Stimulated activated naive B cell treated with anti-CD40 and anti-IgM and Interleukin-4, amounts not matched to agents 10 μg/mL and 1 μg/mL and 100 μg/mL, for 72 hours (primary cell): Measurements from ENCODE around the gene PDS5B.
A peak's percentile ranks its signal among the peaks of the same experiment; 100 is the strongest.
"Not testable (repeated sequence)": the region's sequence is repeated elsewhere in the genome, so short reads cannot be mapped to it uniquely, and the experiment has no call there.

Experiments
- ATAC-seq, 2 donors: fragments of 150-1000 bp; cut with Tn5 transposase; replicated peaks; 2 replicates each; pipeline ENCODE4 v1.10.0; 2021; ENCODE audit warnings: moderate library complexity in 1 of 2
- DNase-seq: peaks from one replicate; pipeline ENCODE4 v3.0.0; 2021
- H3K27ac Mint-ChIP-seq: one replicate; pipeline ENCODE4 v1.8.0; 2022; ENCODE audit warnings: mild to moderate bottlenecking, mixed read lengths
- H3K27me3 Mint-ChIP-seq, 2 donors: one replicate each; pipeline ENCODE4 v1.8.0; 2022; ENCODE audit warnings: mixed read lengths in 2 of 2
- H3K36me3 Mint-ChIP-seq, 2 donors: one replicate each; pipeline ENCODE4 v1.8.0; 2022; ENCODE audit warnings: mixed read lengths in 2 of 2, mild to moderate bottlenecking in 1 of 2
- H3K4me1 Mint-ChIP-seq, 2 donors: one replicate each; pipeline ENCODE4 v1.8.0; 2022; ENCODE audit warnings: mixed read lengths in 2 of 2, mild to moderate bottlenecking in 1 of 2
- H3K4me3 Mint-ChIP-seq, 2 donors: one replicate each; pipeline ENCODE4 v1.8.0; 2022; ENCODE audit warnings: mild to moderate bottlenecking in 2 of 2, mixed read lengths in 2 of 2, moderate library complexity in 1 of 2
- H3K9me3 Mint-ChIP-seq, 2 donors: one replicate each; pipeline ENCODE4 v1.8.0; 2022; ENCODE audit warnings: mixed read lengths in 2 of 2, mild to moderate bottlenecking in 1 of 2

Gene PDS5B

DNA sequence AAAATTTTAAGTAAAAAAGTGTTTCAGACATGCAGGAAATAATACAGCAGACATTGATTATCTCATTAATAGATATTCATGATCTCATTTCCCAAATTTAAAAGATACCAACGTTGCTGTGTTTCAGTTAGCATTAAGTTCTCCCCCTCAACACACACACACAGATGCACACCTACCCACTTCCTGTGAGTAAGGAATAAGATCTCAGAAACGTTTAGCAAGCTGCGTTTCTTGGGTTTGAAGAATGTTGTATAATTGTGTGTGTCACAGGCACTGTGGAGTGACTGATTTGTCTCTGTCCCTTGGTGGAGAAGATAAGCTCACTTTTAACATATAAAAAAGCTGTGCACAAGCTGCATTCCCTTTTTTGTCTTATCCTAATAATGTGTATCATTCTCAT, 196.8 kb downstream of the PDS5B start:
- peaks cover 28 to 37% of the 10 kb centered on the region in 2 donors for H3K36me3 Mint-ChIP-seq
- H3K27me3 Mint-ChIP-seq: no peaks in the 10 kb centered on the region
- H3K9me3 Mint-ChIP-seq: peaks cover 2 to 4% of the 10 kb centered on the region in 2 donors
- H3K4me3 Mint-ChIP-seq: no peak overlapping the region
- H3K4me1 Mint-ChIP-seq: no peaks in the 10 kb centered on the region
- H3K27ac Mint-ChIP-seq: no peak overlapping the region
- ATAC-seq (no peak), DNase-seq (no peak)

GRCh38 chr13:32790731-32791130, 204.5 kb downstream of the PDS5B start:
- no peaks in the 10 kb centered on the region for H3K27me3 Mint-ChIP-seq
- peaks cover 5 to 16% of the 10 kb centered on the region in 2 donors for H3K36me3 Mint-ChIP-seq
- no peak overlapping the region for H3K27ac Mint-ChIP-seq
- ATAC-seq: no peak
- H3K4me1 Mint-ChIP-seq: peaks cover 12 to 18% of the 10 kb centered on the region in 2 donors
- no peak for DNase-seq
- no peak overlapping the region for H3K4me3 Mint-ChIP-seq
- H3K9me3 Mint-ChIP-seq: no peaks in the 10 kb centered on the region

DNA sequence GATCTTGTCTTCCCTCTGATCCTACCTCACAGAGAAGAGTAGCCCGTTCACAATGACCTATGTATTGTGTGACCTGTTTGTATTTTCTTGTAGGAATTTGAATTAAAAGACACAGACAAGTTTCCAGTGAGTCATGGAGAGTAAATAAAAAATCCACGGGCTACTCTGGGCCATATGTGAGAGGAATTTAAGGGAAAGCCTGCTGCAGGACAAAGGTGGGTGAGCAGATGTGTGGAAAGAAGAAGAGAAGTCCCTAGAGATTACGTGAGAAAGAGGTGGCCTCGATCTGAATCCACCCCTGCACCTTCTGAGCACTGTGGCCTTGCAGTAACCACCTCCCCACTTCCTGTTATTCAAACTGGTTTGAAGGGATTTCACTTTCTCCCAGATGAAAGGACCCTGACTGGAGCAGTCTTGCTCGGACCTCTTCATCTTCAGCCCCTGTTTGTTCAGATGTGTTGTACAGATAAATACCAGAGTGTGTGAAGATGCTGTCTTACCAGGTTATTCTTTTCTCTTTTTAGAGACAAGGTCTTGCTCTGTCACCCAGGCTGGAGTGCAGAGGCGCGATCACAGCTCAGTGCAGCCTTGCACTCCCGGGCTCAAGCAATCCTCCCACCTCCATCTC, 205.4 kb downstream of the PDS5B start:
- DNase-seq: no peak
- peak; percentile 75 to 81 for ATAC-seq
- Mint-ChIP-seq H3K36me3 (peaks cover 5 to 12% of the 10 kb centered on the region in 2 donors), H3K27me3 (no peaks in the 10 kb centered on the region), H3K9me3 (no peaks in the 10 kb centered on the region), H3K27ac (no peak overlapping the region), H3K4me1 (peaks cover 12 to 18% of the 10 kb centered on the region in 2 donors), H3K4me3 (no peak overlapping the region)

DNA sequence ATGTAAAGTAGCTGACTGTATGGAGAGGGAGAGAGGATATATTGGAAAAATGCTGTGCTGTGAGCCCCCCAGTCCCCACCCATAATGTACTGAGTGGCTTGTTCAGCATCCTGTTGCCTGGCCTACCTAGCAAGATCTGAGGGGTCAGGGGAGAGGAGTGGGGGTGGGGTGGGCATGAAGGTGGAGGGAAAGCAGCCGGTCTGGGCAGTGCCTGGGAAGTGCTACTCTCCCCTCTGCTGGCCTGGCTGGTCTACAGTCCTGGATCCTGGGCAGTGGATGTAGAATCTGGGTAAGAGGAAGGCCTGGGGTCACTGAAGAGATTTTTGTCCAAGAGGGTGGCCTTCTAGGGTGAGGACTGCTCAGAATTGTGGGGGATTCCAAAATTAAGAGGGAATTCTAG, 210.5 kb downstream of the PDS5B start:
- H3K36me3 Mint-ChIP-seq: peaks cover 3 to 4% of the 10 kb centered on the region in 2 donors
- H3K4me3 Mint-ChIP-seq: no peak overlapping the region
- DNase-seq: no peak
- H3K27me3 Mint-ChIP-seq: peaks cover 0 to 4% of the 10 kb centered on the region in 2 donors
- ATAC-seq: no peak
- no peak overlapping the region for H3K27ac Mint-ChIP-seq
- peaks cover 0 to 10% of the 10 kb centered on the region in 2 donors for H3K9me3 Mint-ChIP-seq
- H3K4me1 Mint-ChIP-seq: peaks cover 6 to 8% of the 10 kb centered on the region in 2 donors

DNA sequence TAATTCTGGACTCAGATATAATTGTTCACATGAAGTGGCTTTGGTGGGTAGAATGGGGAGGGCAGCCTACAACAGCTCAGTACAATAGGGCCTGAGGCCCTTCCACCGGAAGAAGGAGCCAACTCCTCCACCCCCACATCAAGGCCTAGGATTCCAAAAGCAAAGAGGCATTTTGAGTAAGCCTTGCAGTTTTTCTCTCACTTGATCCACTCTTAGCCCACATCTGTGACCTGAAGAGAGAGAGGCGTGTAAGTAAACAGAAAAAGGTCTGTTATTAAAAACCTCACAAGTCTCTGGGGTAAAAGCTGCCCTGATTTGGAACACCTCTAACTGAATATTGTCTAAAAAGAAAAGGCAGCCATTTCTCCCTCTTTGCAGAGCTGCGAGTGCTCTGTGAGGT, 215.9 kb downstream of the PDS5B start:
- Mint-ChIP-seq H3K27ac (no peak overlapping the region), H3K27me3 (peaks cover 0 to 4% of the 10 kb centered on the region in 2 donors), H3K36me3 (peaks cover 0 to 1% of the 10 kb centered on the region in 2 donors), H3K4me3 (no peak overlapping the region), H3K9me3 (peaks cover 5 to 10% of the 10 kb centered on the region in 2 donors), H3K4me1 (no peaks in the 10 kb centered on the region)
- DNase-seq (no peak), ATAC-seq (no peak)

DNA sequence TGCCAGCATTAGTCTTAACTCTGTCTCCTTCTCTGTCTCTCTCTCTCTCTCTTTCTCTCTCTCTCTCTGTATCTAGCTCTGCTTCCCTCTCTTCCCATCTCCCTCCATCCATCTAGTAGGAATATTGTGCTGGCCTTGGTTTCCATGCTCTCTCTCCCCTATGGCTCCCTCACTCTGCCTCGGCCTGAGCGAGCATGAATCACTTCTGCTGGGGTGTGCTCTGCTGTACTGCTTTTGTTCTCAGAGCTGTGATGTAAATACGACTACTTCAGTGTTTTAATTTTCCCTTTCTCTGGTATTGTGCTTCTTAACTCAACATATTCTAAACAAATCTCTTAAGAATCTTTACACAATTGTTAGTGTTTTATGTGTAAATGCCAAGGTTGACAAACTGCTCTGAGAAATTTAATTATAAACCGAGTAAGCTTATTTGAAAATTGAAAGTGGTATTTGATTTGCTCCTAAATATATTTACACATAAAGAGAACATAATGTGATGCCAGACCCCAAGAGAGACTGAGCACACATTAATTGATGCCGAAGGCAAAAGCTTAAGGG, 218.5 kb downstream of the PDS5B start:
- DNase-seq (no peak), ATAC-seq (no peak)
- H3K4me1 Mint-ChIP-seq: no peaks in the 10 kb centered on the region
- no peak overlapping the region for H3K4me3 Mint-ChIP-seq
- no peaks in the 10 kb centered on the region for H3K27me3 Mint-ChIP-seq
- no peak overlapping the region for H3K27ac Mint-ChIP-seq
- H3K36me3 Mint-ChIP-seq: no peaks in the 10 kb centered on the region
- H3K9me3 Mint-ChIP-seq: peaks cover 6 to 10% of the 10 kb centered on the region in 2 donors

- ATAC-seq: peak; percentile 87 to 90
- DNase-seq: peak; percentile 4
- Mint-ChIP-seq H3K4me3 (peak overlapping the region; percentile 18 to 51), H3K9me3 (peaks cover 14 to 22% of the 10 kb centered on the region in 2 donors), H3K27ac (peak overlapping the region; percentile 42), H3K27me3 (peaks cover 0 to 5% of the 10 kb centered on the region in 2 donors), H3K4me1 (peaks cover 8 to 13% of the 10 kb centered on the region in 2 donors), H3K36me3 (peaks cover 0 to 3% of the 10 kb centered on the region in 2 donors)
Observed at GRCh38 chr13:32811297-32811800, 225.1 kb downstream of the PDS5B start.

DNA sequence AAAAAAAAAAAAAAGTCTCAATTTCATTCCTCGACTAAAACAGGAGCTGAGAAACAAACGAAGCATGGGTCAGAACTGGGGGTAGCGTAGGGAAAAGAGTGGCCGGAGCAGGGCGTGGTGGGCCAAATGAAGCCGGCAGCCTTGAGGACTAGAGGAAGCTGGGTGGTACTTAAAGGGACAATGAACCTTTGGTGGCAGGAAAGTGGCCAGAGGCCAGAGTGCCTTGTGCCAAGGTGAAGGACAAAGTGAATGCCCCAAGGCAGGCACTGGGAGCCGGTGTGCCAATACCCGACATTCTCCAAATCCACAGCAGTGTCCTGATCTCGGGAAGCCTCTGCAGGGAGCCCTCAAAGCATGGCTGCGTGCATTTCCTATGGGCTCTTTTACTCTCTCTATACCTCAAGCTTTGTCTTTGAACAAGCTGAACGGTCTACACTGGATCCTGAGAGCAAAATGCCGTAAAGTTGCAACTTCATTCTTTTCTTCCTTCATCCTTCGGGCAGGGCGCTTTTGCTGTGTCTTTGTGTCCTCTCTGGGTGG, 235.0 kb downstream of the PDS5B start:
- no peak overlapping the region for H3K27ac Mint-ChIP-seq
- peaks cover 0 to 4% of the 10 kb centered on the region in 2 donors for H3K9me3 Mint-ChIP-seq
- ATAC-seq: no peak
- H3K27me3 Mint-ChIP-seq: no peaks in the 10 kb centered on the region
- H3K4me3 Mint-ChIP-seq: no peak overlapping the region
- no peak for DNase-seq
- no peaks in the 10 kb centered on the region for H3K36me3 Mint-ChIP-seq
- no peaks in the 10 kb centered on the region for H3K4me1 Mint-ChIP-seq

DNA sequence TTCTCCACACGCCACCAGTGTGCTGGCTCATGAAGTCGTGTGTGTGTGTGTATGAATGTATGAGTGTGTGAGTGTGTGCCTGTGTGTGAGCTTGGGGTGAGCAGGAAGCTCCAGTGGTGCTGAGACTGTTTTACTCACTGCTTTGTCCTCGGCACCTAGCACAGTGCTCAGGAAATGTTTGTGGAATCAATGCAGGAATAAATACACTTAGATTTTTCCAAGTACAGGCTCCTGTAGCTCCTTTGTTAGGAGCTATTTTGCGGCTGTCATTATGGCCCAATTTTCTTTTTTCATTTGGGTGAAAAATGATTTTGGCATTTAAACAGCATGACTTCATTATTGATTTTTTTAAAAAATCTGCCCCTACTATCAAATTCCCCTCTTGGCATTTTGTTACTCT, 236.5 kb downstream of the PDS5B start:
- Mint-ChIP-seq H3K36me3 (no peaks in the 10 kb centered on the region), H3K27ac (no peak overlapping the region), H3K27me3 (no peaks in the 10 kb centered on the region), H3K4me3 (no peak overlapping the region), H3K4me1 (no peaks in the 10 kb centered on the region), H3K9me3 (peaks cover 0 to 2% of the 10 kb centered on the region in 2 donors)
- no peak for ATAC-seq
- no peak for DNase-seq

GRCh38 chr13:32823597-32823996, 237.3 kb downstream of the PDS5B start:
- Mint-ChIP-seq H3K9me3 (peaks cover 0 to 2% of the 10 kb centered on the region in 2 donors), H3K27ac (no peak overlapping the region), H3K36me3 (no peaks in the 10 kb centered on the region), H3K4me3 (no peak overlapping the region), H3K4me1 (no peaks in the 10 kb centered on the region), H3K27me3 (no peaks in the 10 kb centered on the region)
- DNase-seq (no peak), ATAC-seq (no peak)

GRCh38 chr13:32824061-32824460, 237.8 kb downstream of the PDS5B start:
- no peaks in the 10 kb centered on the region for H3K27me3 Mint-ChIP-seq
- ATAC-seq: no peak
- no peak overlapping the region for H3K27ac Mint-ChIP-seq
- DNase-seq: no peak
- peaks cover 0 to 2% of the 10 kb centered on the region in 2 donors for H3K9me3 Mint-ChIP-seq
- no peak overlapping the region for H3K4me3 Mint-ChIP-seq
- H3K4me1 Mint-ChIP-seq: no peaks in the 10 kb centered on the region
- no peaks in the 10 kb centered on the region for H3K36me3 Mint-ChIP-seq

DNA sequence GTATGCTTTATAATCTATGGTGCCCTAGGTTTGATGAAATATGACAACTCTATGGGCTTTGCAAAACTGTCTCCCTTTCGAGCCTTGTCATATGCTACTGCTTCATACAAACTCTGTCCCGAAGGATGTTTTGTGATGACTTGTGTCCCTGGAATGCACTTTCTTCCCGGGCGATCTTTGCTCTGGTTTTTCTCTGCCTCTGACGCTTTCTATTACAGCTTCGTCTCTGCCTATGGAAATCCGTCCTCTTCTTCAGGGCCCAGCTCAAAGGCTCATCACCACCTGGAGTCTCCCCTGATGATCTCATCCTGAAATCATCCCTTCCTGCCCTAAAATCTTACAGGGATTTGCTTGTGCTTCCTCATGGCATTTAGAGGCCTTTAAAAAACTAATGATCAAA, 238.4 kb downstream of the PDS5B start:
- H3K36me3 Mint-ChIP-seq: no peaks in the 10 kb centered on the region
- DNase-seq: no peak
- H3K9me3 Mint-ChIP-seq: peaks cover 0 to 2% of the 10 kb centered on the region in 2 donors
- no peak for ATAC-seq
- H3K27me3 Mint-ChIP-seq: no peaks in the 10 kb centered on the region
- H3K27ac Mint-ChIP-seq: no peak overlapping the region
- no peaks in the 10 kb centered on the region for H3K4me1 Mint-ChIP-seq
- no peak overlapping the region for H3K4me3 Mint-ChIP-seq

DNA sequence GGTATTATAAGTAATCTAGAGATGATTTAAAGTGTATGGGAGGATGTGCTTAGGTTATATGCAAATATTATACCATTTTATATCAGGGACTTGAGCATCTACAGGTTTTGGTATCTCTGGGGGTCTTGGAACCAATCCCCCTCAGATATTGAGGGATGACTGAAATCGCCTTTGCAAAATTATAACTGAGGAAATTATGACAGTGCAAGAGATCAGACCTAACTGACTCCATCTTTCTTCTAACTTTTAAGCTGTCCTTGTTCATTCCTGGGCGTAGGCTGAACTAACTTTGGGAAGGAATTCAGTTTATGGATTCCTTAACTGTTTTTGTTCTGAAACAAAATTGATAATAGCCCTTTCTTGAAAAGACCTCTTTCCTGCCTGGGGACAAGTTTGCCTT, 239.2 kb downstream of the PDS5B start:
- no peaks in the 10 kb centered on the region for H3K4me1 Mint-ChIP-seq
- ATAC-seq: no peak
- no peak for DNase-seq
- no peaks in the 10 kb centered on the region for H3K27me3 Mint-ChIP-seq
- H3K27ac Mint-ChIP-seq: no peak overlapping the region
- peaks cover 0 to 2% of the 10 kb centered on the region in 2 donors for H3K9me3 Mint-ChIP-seq
- H3K4me3 Mint-ChIP-seq: no peak overlapping the region
- no peaks in the 10 kb centered on the region for H3K36me3 Mint-ChIP-seq

- H3K27me3 Mint-ChIP-seq, H3K36me3 Mint-ChIP-seq, H3K4me1 Mint-ChIP-seq, H3K4me3 Mint-ChIP-seq, H3K9me3 Mint-ChIP-seq, DNase-seq, H3K27ac Mint-ChIP-seq, ATAC-seq: not testable (repeated sequence)
Observed at GRCh38 chr13:32826372-32826771, 240.1 kb downstream of the PDS5B start.
